KOPT-K1 (cell line): ENCODE data around the gene PRDX5.

Experiments
- H3K27ac ChIP-seq: fragments of 200-600 bp; sonication (generic); 2 replicates; pipeline ENCODE4 v1.5.1; 2016; ENCODE audit warnings: antibody characterized with exemption, mild to moderate bottlenecking, low read depth, low read length; ENCODE audit not compliant: poor library complexity, severe bottlenecking
- H3K36me3 ChIP-seq: fragments of 200-600 bp; sonication (generic); 2 replicates; pipeline ENCODE4 v1.5.1; 2017; ENCODE audit warnings: antibody characterized with exemption, mild to moderate bottlenecking, low read length, moderate library complexity; ENCODE audit not compliant: insufficient read depth
- H3K9me3 ChIP-seq: fragments of 200-600 bp; sonication (generic); 2 replicates; pipeline ENCODE4 v1.5.1; 2017; ENCODE audit warnings: antibody characterized with exemption, low read length, mild to moderate bottlenecking; ENCODE audit not compliant: insufficient read depth, poor library complexity, severe bottlenecking

PRDX5 gene

DNA sequence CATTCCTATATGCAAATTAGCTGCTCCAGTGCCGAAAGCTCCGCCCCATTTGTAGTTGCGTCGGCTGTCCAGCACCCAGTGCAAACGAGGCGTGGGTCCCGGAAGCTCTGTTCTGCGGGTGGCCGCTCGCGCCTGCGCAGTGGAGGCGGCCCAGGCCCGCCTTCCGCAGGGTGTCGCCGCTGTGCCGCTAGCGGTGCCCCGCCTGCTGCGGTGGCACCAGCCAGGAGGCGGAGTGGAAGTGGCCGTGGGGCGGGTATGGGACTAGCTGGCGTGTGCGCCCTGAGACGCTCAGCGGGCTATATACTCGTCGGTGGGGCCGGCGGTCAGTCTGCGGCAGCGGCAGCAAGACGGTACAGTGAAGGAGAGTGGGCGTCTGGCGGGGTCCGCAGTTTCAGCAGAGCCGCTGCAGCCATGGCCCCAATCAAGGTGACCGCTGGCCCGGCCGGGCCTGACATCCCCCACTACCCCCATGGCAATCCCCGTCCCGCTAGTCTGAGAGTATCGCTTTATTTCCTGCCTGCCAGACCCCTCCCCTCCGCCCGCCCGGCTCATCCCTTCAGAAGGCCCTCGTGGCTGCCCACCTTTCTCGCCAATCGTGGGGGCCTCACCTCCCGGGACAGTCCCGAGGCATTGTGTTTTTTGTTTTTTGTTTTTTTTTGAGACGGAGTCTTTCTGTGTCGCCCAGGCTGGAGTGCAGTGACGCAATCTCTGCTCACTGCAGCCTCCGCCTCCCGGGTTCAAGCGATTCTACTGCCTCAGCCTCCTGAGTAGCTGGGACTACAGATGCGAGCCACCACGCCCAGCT, at the start of gene PRDX5:
Gene PRDX5, plus strand, starts transcription at position 161 of the 805 bp plus-strand sequence. Its CDS starts 95 bp downstream, at position 256.
- Histone ChIP-seq H3K9me3 (no peaks in the 10 kb centered on the region), H3K27ac (peak within 1 kb of the TSS; percentile 80), H3K36me3 (peaks cover 52% of the 10 kb centered on the region)

GRCh38 chr11:64268893-64269539, 48.9 kb upstream of the PRDX5 start:
- H3K9me3 ChIP-seq, result no peaks in the 10 kb centered on the region
- H3K36me3 ChIP-seq, result peaks cover 4% of the 10 kb centered on the region; the same call in 1 of the 2 replicates
- H3K27ac ChIP-seq, result peak overlapping the region; percentile 88

GRCh38 chr11:64269540-64270220, 48.2 kb upstream of the PRDX5 start:
- H3K36me3 ChIP-seq, result peaks cover 4% of the 10 kb centered on the region; the same call in 1 of the 2 replicates
- peak overlapping the region; percentile 88 for H3K27ac ChIP-seq
- H3K9me3 ChIP-seq, result no peaks in the 10 kb centered on the region

- no peaks in the 10 kb centered on the region for H3K9me3 ChIP-seq
- H3K36me3 ChIP-seq, result peaks cover 45% of the 10 kb centered on the region
- H3K27ac ChIP-seq, result no peak overlapping the region
These were observed 42.7 kb upstream of the PRDX5 start for GRCh38 chr11:64275031-64275800.

DNA sequence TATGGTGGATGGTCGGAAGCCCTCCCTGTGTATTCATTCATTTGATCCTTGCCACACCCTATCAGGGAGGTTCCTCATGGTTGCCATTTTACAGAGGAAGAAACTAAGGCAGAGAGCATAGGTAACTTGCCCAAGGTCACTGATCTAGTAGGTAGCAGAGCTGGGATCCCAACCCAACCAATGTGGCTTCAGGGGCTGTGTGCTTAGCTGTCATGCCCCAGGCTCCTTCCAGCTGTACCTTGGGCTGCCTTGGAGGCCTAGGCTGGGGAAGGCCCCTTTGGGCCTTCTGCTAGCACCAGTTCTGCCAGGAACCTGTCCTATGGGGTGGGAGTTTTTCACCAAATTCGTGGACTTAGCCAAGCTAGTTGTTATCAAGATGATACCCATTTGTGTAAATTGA, 42.1 kb upstream of the PRDX5 start:
- Histone ChIP-seq H3K36me3 (peaks cover 45% of the 10 kb centered on the region), H3K9me3 (no peaks in the 10 kb centered on the region), H3K27ac (no peak overlapping the region)

GRCh38 chr11:64276653-64277431, 41.1 kb upstream of the PRDX5 start:
- H3K9me3 ChIP-seq, result no peaks in the 10 kb centered on the region
- H3K27ac ChIP-seq, result no peak overlapping the region
- peaks cover 53% of the 10 kb centered on the region for H3K36me3 ChIP-seq

DNA sequence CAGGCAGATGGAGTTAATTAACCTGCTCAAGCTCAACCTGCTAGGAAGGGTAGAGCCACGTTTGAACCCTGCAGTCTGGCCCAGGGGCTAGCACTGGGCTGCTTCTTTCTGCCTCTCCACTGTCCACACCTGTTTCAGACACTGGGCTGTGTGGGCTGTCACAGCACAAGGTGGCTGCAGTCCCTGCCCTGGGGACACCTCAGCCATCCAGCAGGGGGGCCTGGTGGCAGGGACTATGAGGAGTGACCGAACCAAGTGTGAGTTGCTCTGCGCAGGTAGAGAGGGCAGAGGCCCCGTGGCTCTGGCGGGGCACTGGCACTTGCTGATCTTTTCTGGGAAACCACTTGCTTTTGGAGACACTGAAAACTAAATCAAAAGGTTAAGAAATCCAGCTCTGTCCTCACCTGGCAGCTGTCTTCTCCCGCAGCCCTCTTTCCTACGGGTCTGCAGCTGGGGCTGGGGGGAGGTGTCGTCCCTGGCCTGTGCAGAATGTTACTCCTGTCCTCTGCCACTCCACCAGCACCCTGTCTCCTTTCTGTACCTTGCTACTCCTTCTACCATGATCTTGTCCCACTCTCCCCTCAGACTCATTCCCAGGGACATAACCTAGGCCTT, 39.2 kb upstream of the PRDX5 start:
- Histone ChIP-seq H3K9me3 (no peaks in the 10 kb centered on the region), H3K27ac (no peak overlapping the region), H3K36me3 (peaks cover 56% of the 10 kb centered on the region)

GRCh38 chr11:64281957-64282770, 35.8 kb upstream of the PRDX5 start:
- H3K36me3 ChIP-seq, result peaks cover 34% of the 10 kb centered on the region
- H3K27ac ChIP-seq, result no peak overlapping the region
- no peaks in the 10 kb centered on the region for H3K9me3 ChIP-seq

- H3K27ac ChIP-seq, result no peak overlapping the region
- H3K36me3 ChIP-seq, result peaks cover 25% of the 10 kb centered on the region; the same call in 1 of the 2 replicates
These were observed 34.8 kb upstream of the PRDX5 start for GRCh38 chr11:64283092-64283491.

GRCh38 chr11:64284048-64284961, 33.6 kb upstream of the PRDX5 start, which contains the start of gene BAD:
TSS of gene BAD (minus strand) at chr11:64284665. CDS start at chr11:64284368, 297 bp downstream.
- H3K27ac ChIP-seq, result peak within 1 kb of the TSS; percentile 90
- H3K9me3 ChIP-seq, result no peaks in the 10 kb centered on the region
- H3K36me3 ChIP-seq, result peaks cover 15% of the 10 kb centered on the region; the same call in 1 of the 2 replicates

More at GRCh38 chr11:64283092-64283491, 34.8 kb upstream of the PRDX5 start:
- no peaks in the 10 kb centered on the region for H3K9me3 ChIP-seq

- Histone ChIP-seq H3K36me3 (peaks cover 15% of the 10 kb centered on the region; the same call in 1 of the 2 replicates), H3K27ac (peak within 1 kb of the TSS; percentile 90), H3K9me3 (no peaks in the 10 kb centered on the region)
These were observed 32.7 kb upstream of the PRDX5 start, which contains the start of gene GPR137 for GRCh38 chr11:64284962-64285884. TSS of gene GPR137 (plus strand) at chr11:64285848. CDS start at chr11:64286525, 677 bp downstream.
